Upper lobe of right lung (tissue), 1 donor: ENCODE measurements around the gene GRB2. TPM values are rescaled to one million over a fixed set of nuclear protein-coding genes. Genes with fewer than 3 reads are reported as not detected.
"Not testable (repeated sequence)": the region's sequence is repeated elsewhere in the genome, so short reads cannot be mapped to it uniquely, and the experiment has no call there.

ENCODE experiments used
- ATAC-seq: fragments of 200-7000 bp; cut with Tn5 transposase; one replicate; pipeline ENCODE4 v1.9.1; 2020; ENCODE audit warnings: mild to moderate bottlenecking, moderate library complexity
- DNase-seq: peaks from one replicate; pipeline ENCODE4 v3.0.0-alpha.2; 2020
- H3K27ac ChIP-seq: fragments of 200-600 bp; one replicate; pipeline ENCODE4 v1.8.0; 2022
- H3K27me3 ChIP-seq: fragments of 200-600 bp; one replicate; pipeline ENCODE4 v1.8.0; 2022; ENCODE audit warnings: mild to moderate bottlenecking
- H3K36me3 ChIP-seq: fragments of 200-600 bp; one replicate; pipeline ENCODE4 v1.8.0; 2022
- H3K4me1 ChIP-seq: fragments of 200-600 bp; one replicate; pipeline ENCODE4 v1.8.0; 2022
- H3K4me3 ChIP-seq: fragments of 200-600 bp; one replicate; pipeline ENCODE4 v1.8.0; 2022; ENCODE audit warnings: mild to moderate bottlenecking
- H3K9me3 ChIP-seq: fragments of 200-600 bp; one replicate; pipeline ENCODE4 v1.8.0; 2022
- CTCF ChIP-seq: fragments of 200-600 bp; IDR thresholded peaks from one replicate; pipeline ENCODE4 v1.8.0; 2022; ENCODE audit warnings: antibody characterized with exemption
- intact Hi-C: fragments of 100-400 bp; cut with DNase I; formaldehyde crosslinking; loops from one replicate; pipeline ENCODE4 v1.11.0; 2022
- total RNA-seq: library from RNA; stranded (reverse); fragmentation: NEBNext Ultra II Directional; extraction: Animal tissue kit (Norgen Biotek cat#: 25700); gene quantifications from one replicate; pipeline ENCODE4 v1.2.1, GENCODE V29; 2021
- donor health status: DM: no; HTN: yes; CAD: no; lungs with severe emphysema.

The GRB2 gene
- total RNA-seq, 1 donor from 2014 or later = 139 TPM

GRCh38 chr17:75373280-75373679 lies 32.2 kb downstream of the GRB2 start:
- H3K9me3 ChIP-seq = no peaks in the 10 kb centered on the region
- H3K27me3 ChIP-seq = no peaks in the 10 kb centered on the region
- DNase-seq = no peak
- no peak overlapping the region for H3K27ac ChIP-seq
- no peak for ATAC-seq
- intact Hi-C loops = no loop called here
- no peak for TF ChIP-seq CTCF
- no peak overlapping the region for H3K4me3 ChIP-seq
- H3K4me1 ChIP-seq = peaks cover 7% of the 10 kb centered on the region
- peaks cover 12% of the 10 kb centered on the region for H3K36me3 ChIP-seq

DNA sequence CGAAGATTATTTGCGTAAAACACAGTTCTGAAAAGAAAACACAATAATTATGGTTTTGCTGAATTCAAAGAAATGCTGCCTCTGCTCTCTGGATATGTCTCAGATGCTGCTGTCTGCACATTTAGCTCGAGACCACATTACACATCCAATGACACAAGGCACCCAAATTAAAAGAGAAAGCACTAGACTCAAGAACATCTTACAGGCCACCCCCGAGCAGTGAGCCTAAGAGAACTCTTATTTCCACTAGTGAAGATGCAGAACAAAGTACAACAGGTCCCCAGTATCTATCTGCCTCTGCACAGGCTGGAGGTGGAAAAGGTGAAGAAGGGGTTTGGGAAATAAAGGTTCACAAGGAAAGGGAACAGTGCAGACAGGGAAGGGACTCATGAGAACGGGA lies 33.5 kb downstream of the GRB2 start:
- ATAC-seq = no peak
- H3K4me1 ChIP-seq = peaks cover 17% of the 10 kb centered on the region
- H3K36me3 ChIP-seq = peaks cover 12% of the 10 kb centered on the region
- H3K9me3 ChIP-seq = no peaks in the 10 kb centered on the region
- no peak for DNase-seq
- no peak overlapping the region for H3K27ac ChIP-seq
- intact Hi-C loops = no loop called here
- no peaks in the 10 kb centered on the region for H3K27me3 ChIP-seq
- H3K4me3 ChIP-seq = no peak overlapping the region
- no peak for TF ChIP-seq CTCF

DNA sequence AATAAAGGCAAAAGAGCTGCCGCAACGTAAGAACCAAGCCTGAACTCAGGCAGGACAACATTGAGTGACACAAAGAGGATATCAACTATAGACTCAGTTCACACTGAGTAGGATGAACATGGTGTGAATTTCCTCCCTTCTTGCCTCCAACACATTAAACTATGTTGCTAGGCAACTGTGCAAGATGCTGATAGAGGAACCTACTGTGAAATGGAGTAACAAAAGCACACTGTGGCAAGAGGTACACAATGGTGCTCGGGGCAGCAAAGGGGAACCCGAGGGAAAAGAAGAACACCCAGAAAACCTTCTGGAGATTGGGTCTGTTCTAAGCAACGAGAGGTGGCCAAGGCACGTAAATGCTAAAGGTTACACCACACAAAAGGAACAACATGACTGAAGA lies 34.1 kb downstream of the GRB2 start:
- Histone ChIP-seq H3K9me3 (no peaks in the 10 kb centered on the region), H3K36me3 (peaks cover 12% of the 10 kb centered on the region), H3K27ac (no peak overlapping the region), H3K4me3 (no peak overlapping the region), H3K4me1 (peaks cover 23% of the 10 kb centered on the region), H3K27me3 (no peaks in the 10 kb centered on the region)
- ATAC-seq = peak; percentile 92
- intact Hi-C loops = no loop called here
- DNase-seq = no peak
- no peak for TF ChIP-seq CTCF

DNA sequence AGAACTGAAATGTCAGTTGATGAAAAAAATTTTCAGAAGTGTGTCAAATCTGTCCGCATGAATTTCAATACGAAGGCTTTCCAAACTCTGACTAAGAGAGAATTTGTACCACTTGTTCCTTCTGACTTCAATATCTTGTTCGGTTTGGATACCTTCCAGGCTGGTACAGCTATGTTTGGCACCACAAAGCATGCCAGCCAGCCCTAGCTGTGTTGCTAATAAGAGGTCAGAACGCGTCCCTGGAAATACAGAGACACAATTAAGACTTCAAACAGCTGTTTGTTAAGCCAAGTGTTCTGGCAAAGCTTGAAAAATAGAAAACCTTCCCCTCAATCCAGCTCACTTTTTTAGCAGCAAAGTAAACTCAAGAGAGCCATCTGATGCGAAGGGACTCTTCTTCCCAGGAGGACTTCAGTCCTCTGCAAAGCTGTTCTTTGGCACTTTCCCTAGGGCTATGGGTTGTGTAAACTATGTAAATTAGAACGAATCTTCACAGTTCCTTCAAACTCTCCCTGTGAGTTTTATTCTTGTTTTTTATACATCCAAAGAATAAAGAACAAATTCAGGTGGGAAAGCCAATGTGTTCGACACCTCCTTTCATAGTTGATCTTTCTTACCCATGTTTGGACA lies 35.1 kb downstream of the GRB2 start:
- no peak for DNase-seq
- Histone ChIP-seq H3K4me3 (no peak overlapping the region), H3K27ac (peak overlapping the region; percentile 26), H3K4me1 (peaks cover 31% of the 10 kb centered on the region), H3K9me3 (no peaks in the 10 kb centered on the region), H3K27me3 (no peaks in the 10 kb centered on the region), H3K36me3 (peaks cover 10% of the 10 kb centered on the region)
- peak; percentile 42 for ATAC-seq
- TF ChIP-seq CTCF = no peak
- intact Hi-C loops = no loop called here

- H3K9me3 ChIP-seq, H3K27me3 ChIP-seq, DNase-seq, H3K36me3 ChIP-seq, H3K4me3 ChIP-seq, intact Hi-C loops, ATAC-seq, H3K27ac ChIP-seq: not testable (repeated sequence)
- H3K4me1 ChIP-seq = peaks cover 50% of the 10 kb centered on the region
These were observed 37.4 kb downstream of the GRB2 start for GRCh38 chr17:75367838-75368789.

DNA sequence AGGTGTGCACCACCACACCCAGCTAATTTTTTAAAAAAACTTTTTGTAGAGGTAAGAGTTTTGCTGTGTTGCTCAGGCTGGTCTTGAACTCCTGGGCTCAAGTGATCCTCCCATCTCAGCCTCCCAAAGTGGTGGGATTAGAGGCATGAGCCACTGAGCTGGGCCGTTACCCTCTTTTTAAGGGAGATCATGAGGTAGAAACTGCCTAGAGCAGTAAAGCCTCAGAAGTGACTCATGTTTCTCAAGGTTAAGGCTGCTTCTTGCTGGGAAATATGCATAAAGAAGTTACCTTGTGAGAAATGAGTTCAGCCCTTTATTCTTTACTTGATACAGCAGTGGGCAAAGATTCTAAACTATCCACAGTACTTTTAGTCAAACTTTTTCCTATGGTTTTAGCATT lies 38.2 kb downstream of the GRB2 start:
- Histone ChIP-seq H3K36me3 (no peaks in the 10 kb centered on the region), H3K9me3 (no peaks in the 10 kb centered on the region), H3K4me1 (peaks cover 58% of the 10 kb centered on the region), H3K27ac (no peak overlapping the region), H3K4me3 (no peak overlapping the region), H3K27me3 (no peaks in the 10 kb centered on the region)
- intact Hi-C loops = no loop called here
- ATAC-seq = no peak
- TF ChIP-seq CTCF = no peak
- no peak for DNase-seq
